GM23338 (cell line): ENCODE measurements around the gene NRXN2.

Source experiments
- CREB1 ChIP-seq: fragments of 250-450 bp; sonication (Bioruptor Pico); IDR thresholded peaks from 2 replicates; pipeline ENCODE4 v1.5.0; 2020; ENCODE audit warnings: low read depth, mild to moderate bottlenecking, moderate library complexity
- EZH2phosphoT487 ChIP-seq: fragments of 200-600 bp; sonication (generic); IDR thresholded peaks from one replicate; pipeline ENCODE4 v1.8.1; 2018; ENCODE audit warnings: antibody characterized with exemption; ENCODE audit not compliant: unreplicated experiment
- NANOG ChIP-seq: IDR thresholded peaks from 2 replicates; pipeline ENCODE4 v1.6.1; 2016; ENCODE audit warnings: antibody characterized with exemption, borderline replicate concordance
- POLR2AphosphoS5 ChIP-seq: IDR thresholded peaks from 2 replicates; pipeline ENCODE4 v1.6.1; 2016; ENCODE audit warnings: antibody characterized with exemption, low read depth
- ZNF114 ChIP-seq: fragments of 250-450 bp; sonication (Bioruptor Pico); IDR thresholded peaks from 2 replicates; pipeline ENCODE4 v1.5.0; 2020; ENCODE audit warnings: mild to moderate bottlenecking, moderate library complexity
- TF ChIP-seq, protein P1 (sequence below), 2 experiments: fragments of 200-600 bp in 1 of 2; sonication (generic) in 1 of 2; conservative IDR thresholded peaks; 2 replicates each; pipeline versions ENCODE4 v1.5.1 to v1.6.1; 2016 to 2017; ENCODE audit warnings: antibody characterized with exemption in 2 of 2, low read depth in 2 of 2, mild to moderate bottlenecking in 2 of 2, moderate library complexity in 1 of 2
- TF ChIP-seq, protein P2 (sequence below): fragments of 250-450 bp; sonication (Bioruptor Pico); IDR thresholded peaks from 2 replicates; pipeline ENCODE4 v1.5.0; 2020; ENCODE audit warnings: mild to moderate bottlenecking, moderate library complexity

DNA sequence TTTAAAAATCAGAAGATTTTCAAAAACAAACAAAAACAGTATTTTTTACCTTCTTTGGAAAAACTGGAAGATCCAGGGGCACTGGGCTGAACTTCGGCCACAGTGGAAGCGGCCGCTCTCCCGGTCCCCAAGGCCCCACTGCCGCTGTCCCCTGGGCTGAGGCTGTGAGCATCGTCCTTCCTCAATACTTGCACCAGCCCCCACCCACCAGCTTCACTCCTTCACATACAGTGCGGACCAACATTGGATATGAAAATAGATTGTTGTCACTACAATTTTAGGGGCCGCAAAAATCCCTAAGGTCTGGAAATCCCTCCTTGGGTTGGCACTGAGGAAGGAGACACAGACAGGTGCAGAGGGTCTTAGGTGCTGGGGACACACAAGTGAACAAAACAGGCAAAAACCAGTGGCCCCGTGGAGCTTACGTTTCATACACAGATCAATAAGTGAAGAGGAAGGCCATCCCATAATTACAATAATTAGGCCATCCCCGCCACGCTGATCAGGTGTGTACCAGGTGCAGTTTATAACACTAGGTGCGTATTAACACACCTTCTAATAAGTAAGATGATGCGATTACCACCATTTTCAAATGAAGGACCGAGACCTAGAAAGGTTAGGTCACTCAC is 160.2 kb downstream of the NRXN2 start:
- TF ChIP-seq, protein P1, sequence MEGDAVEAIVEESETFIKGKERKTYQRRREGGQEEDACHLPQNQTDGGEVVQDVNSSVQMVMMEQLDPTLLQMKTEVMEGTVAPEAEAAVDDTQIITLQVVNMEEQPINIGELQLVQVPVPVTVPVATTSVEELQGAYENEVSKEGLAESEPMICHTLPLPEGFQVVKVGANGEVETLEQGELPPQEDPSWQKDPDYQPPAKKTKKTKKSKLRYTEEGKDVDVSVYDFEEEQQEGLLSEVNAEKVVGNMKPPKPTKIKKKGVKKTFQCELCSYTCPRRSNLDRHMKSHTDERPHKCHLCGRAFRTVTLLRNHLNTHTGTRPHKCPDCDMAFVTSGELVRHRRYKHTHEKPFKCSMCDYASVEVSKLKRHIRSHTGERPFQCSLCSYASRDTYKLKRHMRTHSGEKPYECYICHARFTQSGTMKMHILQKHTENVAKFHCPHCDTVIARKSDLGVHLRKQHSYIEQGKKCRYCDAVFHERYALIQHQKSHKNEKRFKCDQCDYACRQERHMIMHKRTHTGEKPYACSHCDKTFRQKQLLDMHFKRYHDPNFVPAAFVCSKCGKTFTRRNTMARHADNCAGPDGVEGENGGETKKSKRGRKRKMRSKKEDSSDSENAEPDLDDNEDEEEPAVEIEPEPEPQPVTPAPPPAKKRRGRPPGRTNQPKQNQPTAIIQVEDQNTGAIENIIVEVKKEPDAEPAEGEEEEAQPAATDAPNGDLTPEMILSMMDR (conservative IDR thresholded peaks at IDR 0.05; ENCODE audit: low read depth in 2 of 2), result no peak
- no peak for TF ChIP-seq ZNF114 (CRISPR knock-in tag)
- TF ChIP-seq POLR2AphosphoS5, result no peak
- TF ChIP-seq CREB1 (CRISPR knock-in tag), result no peak
- TF ChIP-seq NANOG, result no peak
- no peak for TF ChIP-seq EZH2phosphoT487
- TF ChIP-seq, protein P2, sequence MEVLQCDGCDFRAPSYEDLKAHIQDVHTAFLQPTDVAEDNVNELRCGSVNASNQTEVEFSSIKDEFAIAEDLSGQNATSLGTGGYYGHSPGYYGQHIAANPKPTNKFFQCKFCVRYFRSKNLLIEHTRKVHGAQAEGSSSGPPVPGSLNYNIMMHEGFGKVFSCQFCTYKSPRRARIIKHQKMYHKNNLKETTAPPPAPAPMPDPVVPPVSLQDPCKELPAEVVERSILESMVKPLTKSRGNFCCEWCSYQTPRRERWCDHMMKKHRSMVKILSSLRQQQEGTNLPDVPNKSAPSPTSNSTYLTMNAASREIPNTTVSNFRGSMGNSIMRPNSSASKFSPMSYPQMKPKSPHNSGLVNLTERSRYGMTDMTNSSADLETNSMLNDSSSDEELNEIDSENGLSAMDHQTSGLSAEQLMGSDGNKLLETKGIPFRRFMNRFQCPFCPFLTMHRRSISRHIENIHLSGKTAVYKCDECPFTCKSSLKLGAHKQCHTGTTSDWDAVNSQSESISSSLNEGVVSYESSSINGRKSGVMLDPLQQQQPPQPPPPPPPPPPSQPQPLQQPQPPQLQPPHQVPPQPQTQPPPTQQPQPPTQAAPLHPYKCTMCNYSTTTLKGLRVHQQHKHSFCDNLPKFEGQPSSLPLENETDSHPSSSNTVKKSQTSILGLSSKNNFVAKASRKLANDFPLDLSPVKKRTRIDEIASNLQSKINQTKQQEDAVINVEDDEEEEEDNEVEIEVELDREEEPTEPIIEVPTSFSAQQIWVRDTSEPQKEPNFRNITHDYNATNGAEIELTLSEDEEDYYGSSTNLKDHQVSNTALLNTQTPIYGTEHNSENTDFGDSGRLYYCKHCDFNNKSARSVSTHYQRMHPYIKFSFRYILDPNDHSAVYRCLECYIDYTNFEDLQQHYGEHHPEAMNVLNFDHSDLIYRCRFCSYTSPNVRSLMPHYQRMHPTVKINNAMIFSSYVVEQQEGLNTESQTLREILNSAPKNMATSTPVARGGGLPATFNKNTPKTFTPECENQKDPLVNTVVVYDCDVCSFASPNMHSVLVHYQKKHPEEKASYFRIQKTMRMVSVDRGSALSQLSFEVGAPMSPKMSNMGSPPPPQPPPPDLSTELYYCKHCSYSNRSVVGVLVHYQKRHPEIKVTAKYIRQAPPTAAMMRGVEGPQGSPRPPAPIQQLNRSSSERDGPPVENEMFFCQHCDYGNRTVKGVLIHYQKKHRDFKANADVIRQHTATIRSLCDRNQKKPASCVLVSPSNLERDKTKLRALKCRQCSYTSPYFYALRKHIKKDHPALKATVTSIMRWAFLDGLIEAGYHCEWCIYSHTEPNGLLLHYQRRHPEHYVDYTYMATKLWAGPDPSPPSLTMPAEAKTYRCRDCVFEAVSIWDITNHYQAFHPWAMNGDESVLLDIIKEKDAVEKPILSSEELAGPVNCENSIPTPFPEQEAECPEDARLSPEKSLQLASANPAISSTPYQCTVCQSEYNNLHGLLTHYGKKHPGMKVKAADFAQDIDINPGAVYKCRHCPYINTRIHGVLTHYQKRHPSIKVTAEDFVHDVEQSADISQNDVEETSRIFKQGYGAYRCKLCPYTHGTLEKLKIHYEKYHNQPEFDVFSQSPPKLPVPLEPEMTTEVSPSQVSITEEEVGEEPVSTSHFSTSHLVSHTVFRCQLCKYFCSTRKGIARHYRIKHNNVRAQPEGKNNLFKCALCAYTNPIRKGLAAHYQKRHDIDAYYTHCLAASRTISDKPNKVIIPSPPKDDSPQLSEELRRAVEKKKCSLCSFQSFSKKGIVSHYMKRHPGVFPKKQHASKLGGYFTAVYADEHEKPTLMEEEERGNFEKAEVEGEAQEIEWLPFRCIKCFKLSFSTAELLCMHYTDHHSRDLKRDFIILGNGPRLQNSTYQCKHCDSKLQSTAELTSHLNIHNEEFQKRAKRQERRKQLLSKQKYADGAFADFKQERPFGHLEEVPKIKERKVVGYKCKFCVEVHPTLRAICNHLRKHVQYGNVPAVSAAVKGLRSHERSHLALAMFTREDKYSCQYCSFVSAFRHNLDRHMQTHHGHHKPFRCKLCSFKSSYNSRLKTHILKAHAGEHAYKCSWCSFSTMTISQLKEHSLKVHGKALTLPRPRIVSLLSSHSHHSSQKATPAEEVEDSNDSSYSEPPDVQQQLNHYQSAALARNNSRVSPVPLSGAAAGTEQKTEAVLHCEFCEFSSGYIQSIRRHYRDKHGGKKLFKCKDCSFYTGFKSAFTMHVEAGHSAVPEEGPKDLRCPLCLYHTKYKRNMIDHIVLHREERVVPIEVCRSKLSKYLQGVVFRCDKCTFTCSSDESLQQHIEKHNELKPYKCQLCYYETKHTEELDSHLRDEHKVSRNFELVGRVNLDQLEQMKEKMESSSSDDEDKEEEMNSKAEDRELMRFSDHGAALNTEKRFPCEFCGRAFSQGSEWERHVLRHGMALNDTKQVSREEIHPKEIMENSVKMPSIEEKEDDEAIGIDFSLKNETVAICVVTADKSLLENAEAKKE (CRISPR knock-in tag), result no peak
